ENCODE measurements around the gene ELP6.
A peak's percentile ranks its signal among the peaks of the same experiment; 100 is the strongest.

ELP6 gene

GRCh38 chr3:47527952-47528725 is 14.6 kb upstream of the ELP6 start:
- CTCF ChIA-PET = no interaction called here
- TF ChIP-seq LEF1 (IDR thresholded peaks at IDR 0.05; ENCODE audit: borderline replicate concordance) (no peak), ZNF384 (IDR thresholded peaks at IDR 0.05) (no peak), SP1 (IDR thresholded peaks at IDR 0.05) (no peak)
- POLR2A ChIA-PET = no interaction called here
- DNase-seq (ENCODE audit: extremely low spot score) = no peak

DNA sequence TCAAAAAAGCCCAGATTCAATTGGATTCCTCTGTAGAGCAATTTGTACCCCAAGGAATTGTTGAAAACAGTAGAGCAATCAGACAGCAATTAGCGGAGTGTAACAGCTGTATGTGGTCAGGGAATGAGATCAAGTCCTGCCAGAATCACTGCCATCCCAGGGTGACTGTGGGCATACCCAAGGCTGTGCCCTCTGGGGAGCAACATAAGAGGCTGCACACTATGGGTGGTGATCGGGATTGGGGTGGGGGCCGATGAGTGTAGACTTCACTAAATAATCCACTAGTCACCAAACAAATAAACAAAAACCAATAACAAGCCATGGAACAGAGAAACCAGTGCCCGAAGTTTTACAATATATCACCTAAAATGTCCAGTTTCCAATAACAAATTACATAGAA is 12.1 kb upstream of the ELP6 start:
- CTCF ChIA-PET = no interaction called here
- DNase-seq (ENCODE audit: extremely low spot score) = no peak
- TF ChIP-seq L3MBTL2 (conservative IDR thresholded peaks at IDR 0.05) (no peak), HDGF (IDR thresholded peaks at IDR 0.05; ENCODE audit: borderline replicate concordance) (no peak), ARNT (IDR thresholded peaks at IDR 0.05) (no peak), BHLHE40 (IDR thresholded peaks at IDR 0.05; ENCODE audit: borderline replicate concordance) (no peak)
- POLR2A ChIA-PET = no interaction called here

DNA sequence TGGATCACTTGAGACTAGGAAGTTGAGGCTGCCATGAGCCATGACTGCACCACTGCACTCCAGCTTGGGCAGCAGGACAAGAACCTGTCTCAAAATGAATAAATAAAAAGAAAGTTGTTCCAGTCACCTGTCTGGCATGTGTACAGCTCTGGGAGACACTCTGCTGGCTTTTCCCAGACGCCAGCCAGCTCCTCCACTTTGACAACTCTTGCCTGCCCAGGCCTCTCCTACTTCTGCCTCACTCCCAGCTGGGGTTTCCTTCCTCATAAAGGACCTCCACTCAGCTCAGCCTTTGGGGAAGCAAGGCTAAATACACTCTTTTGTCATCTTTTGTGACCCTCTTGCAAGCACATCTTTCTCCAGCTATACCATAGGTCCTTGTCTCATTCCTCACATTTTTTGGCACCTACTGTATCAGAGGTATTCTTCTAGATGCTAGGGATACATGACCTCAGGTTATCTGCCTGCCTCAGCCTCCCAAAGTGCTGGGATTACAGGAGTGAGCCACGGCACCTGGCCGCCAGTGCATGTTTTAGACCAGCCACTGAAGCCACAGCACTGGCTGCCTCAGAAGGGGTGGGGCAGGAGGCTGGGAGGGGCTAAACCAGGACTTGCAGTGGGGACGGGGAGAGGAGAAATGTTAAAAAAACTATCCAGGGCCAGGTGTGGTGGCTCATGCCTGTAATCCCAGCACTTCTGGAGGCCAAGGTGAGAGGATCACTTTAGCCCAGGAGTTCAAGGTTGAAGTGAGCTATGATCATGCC is 10.0 kb upstream of the ELP6 start:
- CTCF ChIA-PET = interaction anchor here (1.6 kb wide), 1 partner anchor 10 kb away, joined by 3 read pairs; no protein-coding TSS in a partner anchor
- no peak for TF ChIP-seq CTBP1 (IDR thresholded peaks at IDR 0.05; ENCODE audit: borderline replicate concordance)
- TF ChIP-seq HDGF (IDR thresholded peaks at IDR 0.05; ENCODE audit: borderline replicate concordance) = no peak
- no peak for TF ChIP-seq BHLHE40 (IDR thresholded peaks at IDR 0.05; ENCODE audit: borderline replicate concordance)
- no peak for TF ChIP-seq L3MBTL2 (conservative IDR thresholded peaks at IDR 0.05)
- TF ChIP-seq FOXM1 (IDR thresholded peaks at IDR 0.05; ENCODE audit: borderline replicate concordance) = no peak
- no peak for TF ChIP-seq SP1 (IDR thresholded peaks at IDR 0.05)
- no peak for TF ChIP-seq ELF4 (IDR thresholded peaks at IDR 0.05)
- TF ChIP-seq TARDBP (IDR thresholded peaks at IDR 0.05) = no peak
- no peak for TF ChIP-seq ARNT (IDR thresholded peaks at IDR 0.05)
- TF ChIP-seq SUZ12 (IDR thresholded peaks at IDR 0.05) = no peak
- TF ChIP-seq, protein P1, sequence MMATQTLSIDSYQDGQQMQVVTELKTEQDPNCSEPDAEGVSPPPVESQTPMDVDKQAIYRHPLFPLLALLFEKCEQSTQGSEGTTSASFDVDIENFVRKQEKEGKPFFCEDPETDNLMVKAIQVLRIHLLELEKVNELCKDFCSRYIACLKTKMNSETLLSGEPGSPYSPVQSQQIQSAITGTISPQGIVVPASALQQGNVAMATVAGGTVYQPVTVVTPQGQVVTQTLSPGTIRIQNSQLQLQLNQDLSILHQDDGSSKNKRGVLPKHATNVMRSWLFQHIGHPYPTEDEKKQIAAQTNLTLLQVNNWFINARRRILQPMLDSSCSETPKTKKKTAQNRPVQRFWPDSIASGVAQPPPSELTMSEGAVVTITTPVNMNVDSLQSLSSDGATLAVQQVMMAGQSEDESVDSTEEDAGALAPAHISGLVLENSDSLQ (IDR thresholded peaks at IDR 0.05) = no peak
- no peak for TF ChIP-seq FOXA1 (IDR thresholded peaks at IDR 0.05)
- POLR2A ChIA-PET = interaction anchor here (1.0 to 2.0 kb wide), 4 partner anchors 10 to 279 kb away, joined by 4 to 12 read pairs (median 6); partner anchors contain the start of genes DHX30 and ELP6
- no peak for DNase-seq (ENCODE audit: extremely low spot score)

GRCh38 chr3:47522082-47522987 is 8.8 kb upstream of the ELP6 start:
- TF ChIP-seq L3MBTL2 (conservative IDR thresholded peaks at IDR 0.05) (peak; percentile 99), SUZ12 (IDR thresholded peaks at IDR 0.05) (no peak), HDGF (IDR thresholded peaks at IDR 0.05; ENCODE audit: borderline replicate concordance) (peak; percentile 81; the same call in 1 of the 2 replicates), ZNF384 (IDR thresholded peaks at IDR 0.05) (peak; percentile 91), BHLHE40 (IDR thresholded peaks at IDR 0.05; ENCODE audit: borderline replicate concordance) (no peak)
- DNase-seq (ENCODE audit: extremely low spot score) = peak; percentile 89
- ChIA-PET CTCF (interaction anchor here (0.5 to 2.2 kb wide), 18 partner anchors 11 to 634 kb away, joined by 3 to 16 read pairs (median 3); no protein-coding TSS in a partner anchor), POLR2A (interaction anchor here (0.8 to 2.6 kb wide), 9 partner anchors 9 to 303 kb away, joined by 3 to 12 read pairs (median 4); partner anchors contain the start of genes DHX30, ELP6, PTPN23 and SCAP)

- ChIA-PET POLR2A (interaction anchor here (2.6 kb wide), 1 partner anchor 304 kb away, joined by 9 read pairs; no protein-coding TSS in a partner anchor), CTCF (interaction anchor here (0.5 to 2.2 kb wide), 3 partner anchors 35 to 290 kb away, joined by 3 to 16 read pairs (median 5); no protein-coding TSS in a partner anchor)
These were observed 7.2 kb upstream of the ELP6 start for GRCh38 chr3:47520756-47521155.

GRCh38 chr3:47517937-47518336 is 4.4 kb upstream of the ELP6 start:
- TF ChIP-seq TARDBP (IDR thresholded peaks at IDR 0.05) = no peak
- TF ChIP-seq CTBP1 (IDR thresholded peaks at IDR 0.05; ENCODE audit: borderline replicate concordance) = no peak
- no peak for TF ChIP-seq FOXM1 (IDR thresholded peaks at IDR 0.05; ENCODE audit: borderline replicate concordance)
- no peak for TF ChIP-seq SP1 (IDR thresholded peaks at IDR 0.05)
- no peak for TF ChIP-seq HDGF (IDR thresholded peaks at IDR 0.05; ENCODE audit: borderline replicate concordance)
- no peak for TF ChIP-seq ARNT (IDR thresholded peaks at IDR 0.05)
- TF ChIP-seq ZNF384 (IDR thresholded peaks at IDR 0.05) = no peak
- no peak for TF ChIP-seq LEF1 (IDR thresholded peaks at IDR 0.05; ENCODE audit: borderline replicate concordance)
- POLR2A ChIA-PET = no interaction called here
- no peak for DNase-seq (ENCODE audit: extremely low spot score)
- CTCF ChIA-PET = no interaction called here

More at GRCh38 chr3:47520756-47521155, 7.2 kb upstream of the ELP6 start:
- TF ChIP-seq ZNF384 (IDR thresholded peaks at IDR 0.05) (no peak), CTBP1 (IDR thresholded peaks at IDR 0.05; ENCODE audit: borderline replicate concordance) (no peak), SUZ12 (IDR thresholded peaks at IDR 0.05) (no peak), L3MBTL2 (conservative IDR thresholded peaks at IDR 0.05) (no peak), ELF4 (IDR thresholded peaks at IDR 0.05) (no peak), SP1 (IDR thresholded peaks at IDR 0.05) (no peak), LEF1 (IDR thresholded peaks at IDR 0.05; ENCODE audit: borderline replicate concordance) (no peak), BHLHE40 (IDR thresholded peaks at IDR 0.05; ENCODE audit: borderline replicate concordance) (no peak), ARNT (IDR thresholded peaks at IDR 0.05) (no peak), HDGF (IDR thresholded peaks at IDR 0.05; ENCODE audit: borderline replicate concordance) (no peak), TARDBP (IDR thresholded peaks at IDR 0.05) (no peak), FOXA1 (IDR thresholded peaks at IDR 0.05) (no peak)
- TF ChIP-seq, protein P1 (IDR thresholded peaks at IDR 0.05) = no peak
- DNase-seq (ENCODE audit: extremely low spot score) = no peak
